Adrenal gland (tissue), 12 donors: ENCODE data around the gene GRK6. TPM values are rescaled to one million over a fixed set of nuclear protein-coding genes. Genes with fewer than 3 reads are reported as not detected.

ENCODE experiments used
- DNase-seq, 7 donors: peaks; one replicate each; pipeline ENCODE4 v3.0.0-alpha.2; 2019 to 2020
- H3K27ac ChIP-seq, 5 donors: fragments of 200-600 bp; sonication (generic) in 4 of 5; 1 replicate in 3 of 5; 2 replicates in 2 of 5; pipeline versions ENCODE4 v1.5.1 to v1.8.0; 2016 to 2020; ENCODE audit warnings: mild to moderate bottlenecking in 1 of 5
- H3K27me3 ChIP-seq: fragments of 200-600 bp; 2 replicates; pipeline ENCODE4 v1.8.0; 2021
- H3K36me3 ChIP-seq, 2 donors: fragments of 200-600 bp; replicated peaks in 1 of 2; 1 replicate in 1 of 2; 2 replicates in 1 of 2; pipeline versions ENCODE4 v1.5.1 to v1.8.0; 2018 to 2022
- H3K4me1 ChIP-seq, 2 donors: fragments of 200-600 bp; replicated peaks in 1 of 2; 1 replicate in 1 of 2; 2 replicates in 1 of 2; pipeline versions ENCODE4 v1.5.1 to v1.8.0; 2018 to 2021
- H3K4me3 ChIP-seq, 4 donors: fragments of 200-600 bp; sonication (generic) in 3 of 4; one replicate each; pipeline ENCODE4 v1.5.1; 2016 to 2018
- H3K9me3 ChIP-seq, 3 donors: fragments of 200-600 bp; sonication (generic) in 1 of 3; replicated peaks in 1 of 3; 1 replicate in 2 of 3; 2 replicates in 1 of 3; pipeline versions ENCODE4 v1.5.1 to v1.8.0; 2016 to 2021
- POLR2A ChIP-seq, 2 donors: fragments of 450-650 bp; IDR thresholded peaks; one replicate each; pipeline ENCODE4 v1.6.1; 2017; ENCODE audit warnings: antibody characterized with exemption in 2 of 2, mild to moderate bottlenecking in 2 of 2, moderate library complexity in 1 of 2
- WGBS, 4 donors: extraction: QIAGEN DNeasy Blood & Tissue Kit in 2 of 4; methylation state at CpG; one replicate each; pipeline versions ENCODE4 v1.1.5 to v1.1.7; 2013 to 2017; 5-methylcytosine and 5-hydroxymethylcytosine counted together
- intact Hi-C, 2 donors: fragments of 100-400 bp; cut with DNase I; formaldehyde crosslinking; loops; one replicate each; pipeline versions ENCODE4 v1.14.1 to v1.15.0; 2022 to 2023
- polyA plus RNA-seq, 3 donors: library from polyadenylated mRNA; stranded (reverse); fragments of 200-250 nt in 2 of 3; fragments of 350-450 nt in 1 of 3; fragmentation: Illumina TruSeq in 1 of 3; extraction: RNeasy Lipid Tissue Mini Kit (QIAGEN cat#74804) in 1 of 3; gene quantifications; one replicate each; pipeline ENCODE4 v1.2.3, GENCODE V29; 2013 to 2014
- total RNA-seq, 9 donors: library from RNA; depleted of rRNA in 4 of 9; stranded (reverse); fragments of >200 nt in 4 of 9; fragments of 120-200 nt in 1 of 9; fragmentation: NEBNext Ultra II Directional in 1 of 9; extraction: Animal tissue kit (Norgen Biotek cat#: 25700) in 1 of 9; gene quantifications; one replicate each; pipeline versions ENCODE4 v1.1.0 to v1.2.4, GENCODE V29; 2013 to 2023
- TF ChIP-seq, protein P1 (sequence below), 6 experiments: fragments of 450-650 bp in 4 of 6; fragments of 200-600 bp in 2 of 6; sonication (generic) in 1 of 6; IDR thresholded peaks; 1 replicate in 5 of 6; 2 replicates in 1 of 6; pipeline versions ENCODE4 v1.5.1 to v1.8.0; 2016 to 2021; ENCODE audit warnings: antibody characterized with exemption in 6 of 6, mild to moderate bottlenecking in 2 of 6, moderate library complexity in 1 of 6
- donor health status: healthy with polysubstance abuse.
- donor health status: Bipolar disorder and iron deficiency.
- donor health status: DM: yes; HTN: yes; CAD: no.
- donor health status: DM: no; HTN: no; CAD: no.
- donor health status: DM: no; HTN: no; CAD: no.
- donor health status: DM: yes; HTN: yes; CAD: no.

Gene GRK6
- total and polyA plus RNA-seq, 12 donors = 3.5 to 31.9 (median 21.7) TPM

DNA sequence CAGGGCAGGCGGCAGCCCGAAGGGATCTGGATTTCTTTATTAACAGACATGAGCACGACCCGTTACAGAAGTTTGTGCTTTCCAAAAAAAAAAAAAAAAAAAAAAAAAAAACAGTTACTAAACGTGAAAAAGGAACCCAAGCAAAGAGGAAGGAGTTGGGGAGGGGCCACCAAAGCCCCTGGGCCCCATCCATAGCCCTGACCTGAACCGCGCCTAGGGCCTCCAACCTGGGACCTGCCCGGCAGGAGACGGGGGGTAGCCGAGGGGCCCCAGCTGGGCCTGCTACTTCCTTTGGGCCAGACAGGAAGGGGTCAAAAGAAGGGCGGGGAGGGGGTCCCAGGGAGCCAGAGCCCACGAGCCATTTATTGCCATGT is 30.1 kb downstream of the GRK6 start:
- Histone ChIP-seq H3K4me1 (peaks cover 14 to 29% of the 10 kb centered on the region in 2 donors), H3K27ac (no peak overlapping the region), H3K27me3 (no peaks in the 10 kb centered on the region), H3K36me3 (no peaks in the 10 kb centered on the region), H3K9me3 (no peaks in the 10 kb centered on the region), H3K4me3 (no peak overlapping the region)
- intact Hi-C loops = loop anchor here (5.0 to 10.0 kb wide), 4 partner anchors 46 to 142 kb away; partner anchors contain the start of gene MXD3 (in 1 of the 2)
- no peak for TF ChIP-seq POLR2A (IDR thresholded peaks at IDR 0.05)
- TF ChIP-seq, protein P1, sequence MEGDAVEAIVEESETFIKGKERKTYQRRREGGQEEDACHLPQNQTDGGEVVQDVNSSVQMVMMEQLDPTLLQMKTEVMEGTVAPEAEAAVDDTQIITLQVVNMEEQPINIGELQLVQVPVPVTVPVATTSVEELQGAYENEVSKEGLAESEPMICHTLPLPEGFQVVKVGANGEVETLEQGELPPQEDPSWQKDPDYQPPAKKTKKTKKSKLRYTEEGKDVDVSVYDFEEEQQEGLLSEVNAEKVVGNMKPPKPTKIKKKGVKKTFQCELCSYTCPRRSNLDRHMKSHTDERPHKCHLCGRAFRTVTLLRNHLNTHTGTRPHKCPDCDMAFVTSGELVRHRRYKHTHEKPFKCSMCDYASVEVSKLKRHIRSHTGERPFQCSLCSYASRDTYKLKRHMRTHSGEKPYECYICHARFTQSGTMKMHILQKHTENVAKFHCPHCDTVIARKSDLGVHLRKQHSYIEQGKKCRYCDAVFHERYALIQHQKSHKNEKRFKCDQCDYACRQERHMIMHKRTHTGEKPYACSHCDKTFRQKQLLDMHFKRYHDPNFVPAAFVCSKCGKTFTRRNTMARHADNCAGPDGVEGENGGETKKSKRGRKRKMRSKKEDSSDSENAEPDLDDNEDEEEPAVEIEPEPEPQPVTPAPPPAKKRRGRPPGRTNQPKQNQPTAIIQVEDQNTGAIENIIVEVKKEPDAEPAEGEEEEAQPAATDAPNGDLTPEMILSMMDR (IDR thresholded peaks at IDR 0.05) = peak in 1 of 6 experiments; percentile 40
- peak in 1 of 7 donors; percentile 13 for DNase-seq
- 21 to 29% (median 25%) methylated on average over 12 of the region's 12 CpGs for WGBS, 4 donors

DNA sequence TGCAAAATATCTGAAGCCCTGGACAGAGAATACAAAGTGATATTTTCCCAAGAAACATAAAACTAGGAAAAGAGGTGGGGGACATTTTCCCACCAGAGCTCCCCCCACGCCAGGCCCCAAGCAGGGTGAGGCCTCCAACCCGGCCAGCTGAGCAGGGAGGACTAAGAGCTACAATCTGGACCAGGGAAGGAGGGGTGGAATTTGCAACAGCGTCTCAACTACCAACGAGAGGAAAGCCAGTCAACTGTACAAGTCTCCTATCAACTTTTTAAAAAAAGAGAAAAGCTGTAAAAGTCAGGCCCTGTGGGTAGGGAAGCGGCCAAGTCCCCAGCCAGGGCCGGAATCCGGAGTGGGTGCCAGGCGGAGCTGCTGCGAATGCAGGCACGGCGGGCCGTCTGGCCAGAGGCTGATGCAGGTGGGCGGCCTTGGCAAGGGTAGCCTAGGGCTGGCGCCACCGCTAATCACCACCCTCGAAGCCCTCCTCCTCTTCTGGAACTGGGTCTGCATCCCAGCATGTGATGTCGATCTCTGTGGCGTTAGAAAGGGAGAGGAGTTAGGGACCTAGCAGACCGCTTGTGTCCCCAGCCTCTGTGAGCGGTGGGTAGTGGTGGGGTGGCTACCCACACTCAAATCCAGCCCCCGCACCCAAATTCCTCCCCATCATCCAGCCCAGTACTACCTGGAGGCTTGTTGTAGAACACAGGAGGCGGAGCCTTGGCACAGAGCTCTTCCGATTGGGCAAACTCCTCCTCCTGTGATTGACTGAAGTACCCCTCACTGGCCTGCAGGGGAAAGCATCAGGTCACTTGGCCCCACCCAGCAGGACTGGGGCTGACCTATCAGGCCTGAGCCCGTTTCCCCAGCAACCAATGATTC is 30.7 kb downstream of the GRK6 start:
- Histone ChIP-seq H3K4me3 (no peak overlapping the region), H3K9me3 (no peaks in the 10 kb centered on the region), H3K36me3 (no peaks in the 10 kb centered on the region), H3K4me1 (peaks cover 16 to 29% of the 10 kb centered on the region in 2 donors), H3K27ac (no peak overlapping the region), H3K27me3 (no peaks in the 10 kb centered on the region)
- WGBS, 4 donors = 75 to 83% (median 77%) methylated on average over 17 to 24 of the region's 24 CpGs
- TF ChIP-seq POLR2A (IDR thresholded peaks at IDR 0.05) = no peak
- TF ChIP-seq, protein P1 (IDR thresholded peaks at IDR 0.05) = peak; percentile 18 to 79 (median 52)
- DNase-seq = peak; percentile 60 to 95 (median 84)
- intact Hi-C loops = loop anchor here (5.0 to 10.0 kb wide), 4 partner anchors 45 to 142 kb away; partner anchors contain the start of gene MXD3 (in 1 of the 2)

DNA sequence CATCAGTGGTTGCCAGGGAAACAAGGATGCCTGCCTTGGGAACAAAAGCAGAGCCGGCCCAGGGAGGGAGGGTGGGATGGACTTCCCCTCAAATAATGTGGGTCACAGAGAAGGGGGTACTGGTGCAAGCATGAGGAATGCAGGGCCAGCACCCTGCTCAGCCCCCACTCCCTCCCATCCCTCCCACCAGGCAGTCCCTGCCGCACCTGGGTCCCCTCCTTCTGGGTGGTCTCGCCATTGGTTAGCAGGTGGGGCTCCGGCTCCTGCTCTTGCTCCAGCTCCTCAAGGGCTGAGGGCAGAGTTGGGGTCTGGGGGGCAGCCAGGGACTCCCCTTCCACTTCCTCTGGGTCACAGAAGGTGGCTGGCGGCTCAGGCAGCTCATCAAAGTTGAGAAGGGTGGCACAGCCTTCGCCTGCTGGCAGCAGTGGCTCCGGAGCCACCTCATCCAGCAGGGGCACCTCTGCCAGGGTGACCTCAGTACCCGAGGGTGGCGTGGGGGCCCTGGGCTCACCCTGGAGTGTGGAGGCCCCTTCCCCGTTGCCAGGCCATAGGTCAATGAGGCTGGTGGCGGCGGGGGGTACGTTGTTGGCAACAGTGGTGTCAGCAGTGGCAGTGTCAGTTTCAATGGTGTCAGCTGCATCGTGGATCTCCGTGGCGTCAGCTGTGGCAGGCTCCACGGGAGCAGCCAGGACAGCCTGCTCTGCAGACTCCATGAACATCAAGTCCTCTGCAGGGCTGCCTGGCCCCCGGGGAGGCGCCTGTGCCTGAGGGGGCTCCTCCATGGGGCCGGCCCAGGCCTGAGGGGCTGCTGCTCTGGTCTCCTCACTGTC is 31.6 kb downstream of the GRK6 start:
- peaks cover 16 to 29% of the 10 kb centered on the region in 2 donors for H3K4me1 ChIP-seq
- TF ChIP-seq POLR2A (IDR thresholded peaks at IDR 0.05) = no peak
- TF ChIP-seq, protein P1 (IDR thresholded peaks at IDR 0.05) = no peak
- peak overlapping the region in 1 of 5 donors; percentile 10 for H3K27ac ChIP-seq
- DNase-seq = peak in 1 of 7 donors; percentile 12
- H3K4me3 ChIP-seq = no peak overlapping the region
- no peaks in the 10 kb centered on the region for H3K9me3 ChIP-seq
- no peaks in the 10 kb centered on the region for H3K36me3 ChIP-seq
- WGBS, 4 donors = 70 to 90% (median 84%) methylated on average over 2 to 20 of the region's 20 CpGs
- intact Hi-C loops = loop anchor here (5.0 to 10.0 kb wide), 4 partner anchors 44 to 143 kb away; partner anchors contain the start of gene MXD3 (in 1 of the 2)
- no peaks in the 10 kb centered on the region for H3K27me3 ChIP-seq
